HepG2 (cell line): ENCODE measurements around the gene MTHFD1L. TPM values are rescaled to one million over a fixed set of nuclear protein-coding genes. Genes with fewer than 3 reads are reported as not detected.

Experiments used
- ATAC-seq: fragments of 200-7000 bp; cut with Tn5 transposase; 3 replicates; pipeline ENCODE4 v1.9.1; 2020; ENCODE audit warnings: mild to moderate bottlenecking, moderate library complexity
- BruUV-seq: library from RNA; stranded (reverse); fragments of 400-500 nt; replicated peaks from 2 replicates; lab custom pipeline; 2021; lab: Mats Ljungman, UMichigan
- CTCF ChIA-PET: fragments of 300-600 bp; formaldehyde crosslinking; extraction: SDS; loops from one replicate; lab custom pipeline; 2021; ENCODE audit warnings: low total read pairs, inconsistent platforms, low intra/inter-chr PET ratio; lab: Yijun Ruan, JAX
- POLR2A ChIA-PET: fragments of 350-600 bp; sonication (Branson Sonifier 250); formaldehyde crosslinking; loops from one replicate; lab custom pipeline; 2020; ENCODE audit warnings: antibody characterized with exemption, inconsistent platforms; lab: Yijun Ruan, JAX
- DNase-seq: peaks from one replicate; pipeline ENCODE4 v3.0.0-alpha.2; 2015; ENCODE audit warnings: low spot score
- FAIRE-seq: peaks from 3 replicates; lab custom pipeline; 2011; peaks lifted over from hg19 to GRCh38; lab: Jason Lieb, UNC
- H2AFZ ChIP-seq: one replicate; pipeline ENCODE4 v1.6.1; 2011; ENCODE audit warnings: low read length, inconsistent platforms
- H3K27ac ChIP-seq: fragments of 300-600 bp; 3 replicates; pipeline ENCODE4 v1.8.0; 2011; ENCODE audit warnings: mixed run types, mild to moderate bottlenecking, mixed read lengths, low read length, inconsistent platforms; ENCODE audit not compliant: insufficient read depth; ENCODE audit errors: extremely low read length
- H3K27me3 ChIP-seq, 2 experiments: fragments of 200-600 bp in 1 of 2; 2 replicates in 1 of 2; 3 replicates in 1 of 2; pipeline versions ENCODE4 v1.6.0 to v1.8.0; 2011; ENCODE audit warnings: low read length in 2 of 2, mild to moderate bottlenecking in 2 of 2, moderate library complexity in 2 of 2, inconsistent platforms in 1 of 2; ENCODE audit not compliant: insufficient read depth in 2 of 2, control insufficient read depth in 1 of 2
- H3K36me3 ChIP-seq, 2 experiments: fragments of 200-600 bp in 1 of 2; replicated peaks in 1 of 2; 2 replicates in 1 of 2; 3 replicates in 1 of 2; pipeline versions ENCODE4 v1.5.1 to v1.8.0; 2011; ENCODE audit warnings: low read length in 2 of 2, inconsistent platforms in 1 of 2; ENCODE audit not compliant: insufficient read depth in 2 of 2, control insufficient read depth in 1 of 2
- H3K4me1 ChIP-seq: 2 replicates; pipeline ENCODE4 v1.5.1; 2012; ENCODE audit warnings: low read length, inconsistent platforms; ENCODE audit not compliant: insufficient read depth
- H3K4me2 ChIP-seq: 2 replicates; pipeline ENCODE4 v1.6.0; 2011; ENCODE audit warnings: low read depth, low read length, inconsistent platforms
- H3K4me3 ChIP-seq, 3 experiments: fragments of 200-600 bp in 1 of 3; sonication (generic), shearing (Covaris generic) in 1 of 3; replicated peaks in 1 of 3; 2 replicates each; pipeline ENCODE4 v1.5.1; 2011 to 2016; ENCODE audit warnings: low read length in 3 of 3, inconsistent platforms in 2 of 3, low read depth in 2 of 3, mild to moderate bottlenecking in 2 of 3, control low read depth in 1 of 3, mixed read lengths in 1 of 3; ENCODE audit not compliant: insufficient read depth in 1 of 3
- H3K79me2 ChIP-seq: one replicate; pipeline ENCODE4 v1.6.1; 2011; ENCODE audit warnings: low read length, inconsistent platforms; ENCODE audit not compliant: insufficient read depth
- H3K9ac ChIP-seq: 2 replicates; pipeline ENCODE4 v1.6.0; 2011; ENCODE audit warnings: mild to moderate bottlenecking, low read depth, low read length, inconsistent platforms; ENCODE audit not compliant: insufficient read depth
- H3K9me3 ChIP-seq: 2 replicates; pipeline ENCODE4 v1.5.1; 2012; ENCODE audit warnings: mild to moderate bottlenecking, low read length
- H4K20me1 ChIP-seq: 2 replicates; pipeline ENCODE4 v1.6.0; 2011; ENCODE audit warnings: inconsistent platforms, mild to moderate bottlenecking, low read length, moderate library complexity; ENCODE audit not compliant: insufficient read depth
- RBM22 ChIP-seq: fragments of 200-400 bp; formaldehyde crosslinking; optimal IDR thresholded peaks from 2 replicates; pipeline ENCODE3; 2017; ENCODE audit warnings: mild to moderate bottlenecking, low read length, moderate library complexity
- RORA ChIP-seq: sonication (generic); formaldehyde crosslinking; IDR thresholded peaks from 2 replicates; pipeline ENCODE4 v1.5.0; 2020; ENCODE audit warnings: mild to moderate bottlenecking, missing genetic modification reagents, moderate library complexity
- SIN3B ChIP-seq: fragments of 150-350 bp; IDR thresholded peaks from 2 replicates; pipeline ENCODE4 v1.6.1; 2014; ENCODE audit warnings: low read length
- ZNF296 ChIP-seq: sonication (generic); formaldehyde crosslinking; conservative IDR thresholded peaks from 2 replicates; pipeline ENCODE4 v1.5.0; 2020; ENCODE audit warnings: mild to moderate bottlenecking, missing genetic modification reagents
- ZNF777 ChIP-seq: sonication (generic); formaldehyde crosslinking; IDR thresholded peaks from 2 replicates; pipeline ENCODE4 v1.4.0; 2020; ENCODE audit warnings: missing genetic modification reagents
- ZXDC ChIP-seq: sonication (generic); formaldehyde crosslinking; IDR thresholded peaks from 2 replicates; pipeline ENCODE4 v1.5.0; 2020; ENCODE audit warnings: mild to moderate bottlenecking, missing genetic modification reagents
- WGBS: methylation state at CpG from one replicate; pipeline ENCODE4 v1.1.6; 2017; ENCODE audit warnings: low lambda C conversion rate; 5-methylcytosine and 5-hydroxymethylcytosine counted together
- in situ Hi-C: cut with HindIII; loops from 2 replicates; pipeline ENCODE4 v1.10.0; 2017; ENCODE audit warnings: low pct_unique_long_range_greater_than_20kb; ENCODE audit not compliant: extremely low pct_ligation_motif_present
- intact Hi-C: fragments of 100-400 bp; cut with micrococcal nuclease; formaldehyde crosslinking; loops from one replicate; pipeline ENCODE4 v1.10.0; 2022; ENCODE audit not compliant: unreplicated experiment
- polyA plus RNA-seq, 8 experiments: library from polyadenylated mRNA; depleted of rRNA in 3 of 8; stranded (reverse) in 7 of 8; unstranded in 1 of 8; fragments of >200 nt; fragmentation: Illumina TruSeq in 4 of 8; extraction: Trizol in 4 of 8; gene quantifications; 2 replicates each; pipeline versions ENCODE4 v1.2.1 to v1.2.3, GENCODE V29; 2011 to 2016; ENCODE audit warnings: low read depth in 4 of 8, missing spikeins in 1 of 8, mixed read lengths in 1 of 8; ENCODE audit not compliant: insufficient read depth in 1 of 8
- total RNA-seq, 5 experiments: library from RNA; depleted of rRNA; stranded (reverse); fragments of >200 nt; fragmentation: Illumina TruSeq; extraction: Trizol; gene quantifications; 2 replicates each; pipeline ENCODE4 v1.2.3, GENCODE V29; 2016; ENCODE audit warnings: low read depth in 1 of 5
- TF ChIP-seq, protein P1 (sequence below): fragments of 450-650 bp; IDR thresholded peaks from 2 replicates; pipeline ENCODE4 v1.6.1; 2016

The MTHFD1L gene
- total and polyA plus RNA-seq, 2 of the 13 experiments (the other 11 are each of a cell fraction or from before 2014, with no cell fraction given), result 24.0 to 39.6 TPM

DNA sequence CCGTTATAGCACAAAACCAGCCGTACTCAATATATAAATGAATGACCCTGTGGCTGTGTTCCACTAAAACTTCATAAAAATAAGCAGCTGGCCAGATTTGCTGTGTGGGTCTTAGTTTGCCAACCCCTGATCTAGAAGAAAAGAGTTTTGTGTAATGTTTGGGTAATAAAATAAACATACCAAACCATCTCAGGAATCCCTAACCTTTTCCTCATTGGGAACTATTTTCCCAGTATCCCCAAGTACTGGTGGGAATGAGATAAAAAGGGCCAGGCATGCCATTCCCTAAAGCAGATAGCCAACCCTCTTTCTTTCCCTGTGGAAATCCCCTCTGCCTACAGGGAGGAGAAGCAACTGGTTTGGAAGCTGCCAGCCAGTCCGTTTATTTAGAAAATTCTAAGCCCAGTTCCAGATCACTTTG, 205.1 kb downstream of the MTHFD1L start:
- Histone ChIP-seq H3K9me3 (no peaks in the 10 kb centered on the region), H3K4me1 (peaks cover 56% of the 10 kb centered on the region), H3K36me3 (no peaks in the 10 kb centered on the region; a peak in 1 of 5 replicates), H3K4me3 (no peak overlapping the region), H3K27ac (peak overlapping the region; percentile 83), H3K9ac (no peak overlapping the region), H2AFZ (no peak overlapping the region), H4K20me1 (no peaks in the 10 kb centered on the region), H3K4me2 (no peak overlapping the region), H3K27me3 (no peaks in the 10 kb centered on the region), H3K79me2 (no peaks in the 10 kb centered on the region)
- in situ Hi-C loops (no loop called here), intact Hi-C loops (no loop called here)
- POLR2A ChIA-PET, result interaction anchor here (0.6 to 3.5 kb wide), 5 partner anchors 10 to 254 kb away, joined by 3 to 11 read pairs (median 3); no protein-coding TSS in a partner anchor
- DNase-seq (peak; percentile 34), ATAC-seq (no peak), FAIRE-seq (no peak)
- TF ChIP-seq SIN3B (no peak), ZNF296 (no peak), RBM22 (peak; percentile 33), ZXDC (CRISPR knock-in tag) (no peak), ZNF777 (CRISPR knock-in tag) (no peak), RORA (CRISPR knock-in tag) (0 out of 2 replicates have a peak, but pooled peaks have one; percentile 1)
- TF ChIP-seq, protein P1, sequence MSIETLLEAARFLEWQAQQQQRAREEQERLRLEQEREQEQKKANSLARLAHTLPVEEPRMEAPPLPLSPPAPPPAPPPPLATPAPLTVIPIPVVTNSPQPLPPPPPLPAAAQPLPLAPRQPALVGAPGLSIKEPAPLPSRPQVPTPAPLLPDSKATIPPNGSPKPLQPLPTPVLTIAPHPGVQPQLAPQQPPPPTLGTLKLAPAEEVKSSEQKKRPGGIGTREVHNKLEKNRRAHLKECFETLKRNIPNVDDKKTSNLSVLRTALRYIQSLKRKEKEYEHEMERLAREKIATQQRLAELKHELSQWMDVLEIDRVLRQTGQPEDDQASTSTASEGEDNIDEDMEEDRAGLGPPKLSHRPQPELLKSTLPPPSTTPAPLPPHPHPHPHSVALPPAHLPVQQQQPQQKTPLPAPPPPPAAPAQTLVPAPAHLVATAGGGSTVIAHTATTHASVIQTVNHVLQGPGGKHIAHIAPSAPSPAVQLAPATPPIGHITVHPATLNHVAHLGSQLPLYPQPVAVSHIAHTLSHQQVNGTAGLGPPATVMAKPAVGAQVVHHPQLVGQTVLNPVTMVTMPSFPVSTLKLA, result no peak
- BruUV-seq, result no TSS peak
- CTCF ChIA-PET, result no interaction called here
- 94% methylated on average over 3 of the region's 3 CpGs for WGBS
